K562 (cell line): ENCODE measurements around the gene VTA1. TPM values are rescaled to one million over a fixed set of nuclear protein-coding genes. Genes with fewer than 3 reads are reported as not detected.

Source experiments
- ATAC-seq: fragments of 200-7000 bp; cut with Tn5 transposase; 3 replicates; pipeline ENCODE4 v1.9.1; 2020; ENCODE audit warnings: moderate library complexity
- BruUV-seq: library from RNA; stranded (reverse); fragments of 400-500 nt; replicated peaks from 2 replicates; lab custom pipeline; 2021; lab: Mats Ljungman, UMichigan
- CTCF ChIA-PET: fragments of 300-600 bp; formaldehyde crosslinking; extraction: SDS; loops from one replicate; lab custom pipeline; 2021; ENCODE audit warnings: low intra/inter-chr PET ratio; lab: Yijun Ruan, JAX
- POLR2A ChIA-PET: fragments of 300-600, 350-650 bp; sonication (Branson Sonifier 250); formaldehyde crosslinking; extraction: SDS; loops from one replicate; lab custom pipeline; 2021; ENCODE audit warnings: antibody characterized with exemption, inconsistent platforms; lab: Yijun Ruan, JAX
- DNase-seq, 4 experiments: peaks; one replicate each; pipeline versions ENCODE4 v3.0.0 to v3.0.0-alpha.2; 2011 to 2018; ENCODE audit warnings: low spot score in 3 of 4, mixed read lengths in 3 of 4; ENCODE audit errors: extremely low read depth in 1 of 4
- FAIRE-seq: peaks from 2 replicates; lab custom pipeline; 2011; peaks lifted over from hg19 to GRCh38; lab: Jason Lieb, UNC
- H2AFZ ChIP-seq: 2 replicates; pipeline ENCODE4 v1.6.0; 2011; ENCODE audit warnings: low read depth, low read length, control low read depth, inconsistent platforms
- H3K27ac ChIP-seq: fragments of 200-600 bp; 3 replicates; pipeline ENCODE4 v1.8.0; 2011; ENCODE audit warnings: low read depth, mild to moderate bottlenecking, control low read depth, inconsistent platforms, low read length, moderate library complexity, mixed read lengths; ENCODE audit errors: extremely low read depth
- H3K27me3 ChIP-seq, 2 experiments: fragments of 300-600 bp in 1 of 2; 2 replicates in 1 of 2; 3 replicates in 1 of 2; pipeline versions ENCODE4 v1.6.0 to v1.8.0; 2011; ENCODE audit warnings: inconsistent platforms in 2 of 2, low read length in 2 of 2, mild to moderate bottlenecking in 1 of 2, mixed read lengths in 1 of 2, moderate library complexity in 1 of 2; ENCODE audit not compliant: control insufficient read depth in 2 of 2, insufficient read depth in 2 of 2
- H3K36me3 ChIP-seq: fragments of 300-600 bp; 3 replicates; pipeline ENCODE4 v1.8.0; 2011; ENCODE audit warnings: mild to moderate bottlenecking, low read length, inconsistent platforms; ENCODE audit not compliant: control insufficient read depth, insufficient read depth
- H3K4me1 ChIP-seq, 2 experiments: fragments of 200-600 bp in 1 of 2; replicated peaks in 1 of 2; 2 replicates in 1 of 2; 3 replicates in 1 of 2; pipeline versions ENCODE4 v1.5.1 to v1.8.0; 2011; ENCODE audit warnings: inconsistent platforms in 2 of 2, low read length in 2 of 2, mild to moderate bottlenecking in 1 of 2, mixed read lengths in 1 of 2, moderate library complexity in 1 of 2; ENCODE audit not compliant: control insufficient read depth in 2 of 2, insufficient read depth in 2 of 2
- H3K4me2 ChIP-seq: 2 replicates; pipeline ENCODE4 v1.6.1; 2011; ENCODE audit warnings: low read length, control low read depth, inconsistent platforms, mixed read lengths; ENCODE audit not compliant: insufficient read depth
- H3K4me3 ChIP-seq: fragments of 200-600 bp; sonication (generic), shearing (Covaris generic); 2 replicates; pipeline ENCODE4 v1.5.1; 2016; ENCODE audit warnings: control low read depth, inconsistent platforms
- H3K79me2 ChIP-seq: fragments of 200-600 bp; 3 replicates; pipeline ENCODE4 v1.8.0; 2011; ENCODE audit warnings: low read length, inconsistent platforms; ENCODE audit not compliant: control insufficient read depth, insufficient read depth
- H3K9ac ChIP-seq, 2 experiments: 2 replicates each; pipeline versions ENCODE4 v1.6.0 to v1.6.1; 2011; ENCODE audit warnings: low read depth in 2 of 2, low read length in 2 of 2, control low read depth in 1 of 2, inconsistent platforms in 1 of 2, mild to moderate bottlenecking in 1 of 2, mixed read lengths in 1 of 2; ENCODE audit not compliant: insufficient read depth in 1 of 2
- H3K9me1 ChIP-seq: one replicate; pipeline ENCODE4 v1.6.0; 2011; ENCODE audit warnings: inconsistent platforms, mild to moderate bottlenecking, low read length, moderate library complexity; ENCODE audit not compliant: control insufficient read depth, insufficient read depth
- H3K9me3 ChIP-seq: replicated peaks from 2 replicates; pipeline ENCODE4 v1.5.1; 2011; ENCODE audit warnings: low read depth, low read length, inconsistent platforms; ENCODE audit not compliant: control insufficient read depth, insufficient read depth
- H4K20me1 ChIP-seq: replicated peaks from 2 replicates; pipeline ENCODE4 v1.6.1; 2011; ENCODE audit warnings: low read length, inconsistent platforms, mixed read lengths; ENCODE audit not compliant: control insufficient read depth, insufficient read depth
- DNMT1 ChIP-seq: fragments of 450-650 bp; IDR thresholded peaks from 2 replicates; pipeline ENCODE4 v1.6.1; 2016; ENCODE audit warnings: antibody characterized with exemption, mild to moderate bottlenecking
- GABPB1 ChIP-seq: sonication (generic); formaldehyde crosslinking; IDR thresholded peaks from 2 replicates; pipeline ENCODE4 v1.8.0; 2022; ENCODE audit warnings: mild to moderate bottlenecking, missing genetic modification reagents
- HINFP ChIP-seq: fragments of 450-650 bp; conservative IDR thresholded peaks from 2 replicates; pipeline ENCODE4 v1.6.1; 2016; ENCODE audit warnings: missing genetic modification characterization, low read depth, mild to moderate bottlenecking, control low read depth, missing compliant biosample characterization
- PRPF4 ChIP-seq: fragments of 200-400 bp; formaldehyde crosslinking; IDR thresholded peaks from one replicate; pipeline ENCODE4 v1.6.1; 2017; ENCODE audit warnings: low read length, low read depth, mild to moderate bottlenecking; ENCODE audit not compliant: insufficient read depth, poor library complexity, severe bottlenecking
- RAD21 ChIP-seq, 2 experiments: fragments of 250-450 bp in 1 of 2; fragments of 450-650 bp in 1 of 2; sonication (Bioruptor Pico) in 1 of 2; formaldehyde crosslinking in 1 of 2; IDR thresholded peaks in 1 of 2; conservative IDR thresholded peaks in 1 of 2; 2 replicates each; pipeline versions ENCODE4 v1.4.0 to v1.8.0; 2020 to 2022; ENCODE audit warnings: mild to moderate bottlenecking in 2 of 2, moderate library complexity in 1 of 2
- WGBS: fragments of 100-300 bp; shearing (Covaris generic); methylation state at CpG from one replicate; pipeline ENCODE4 v1.1.6; 2016; ENCODE audit warnings: low coverage, mixed read lengths; ENCODE audit not compliant: insufficient coverage; ENCODE audit errors: missing lambda C conversion rate; 5-methylcytosine and 5-hydroxymethylcytosine counted together
- in situ Hi-C: fragments of 300-500 bp; cut with MboI; formaldehyde crosslinking; loops from 4 replicates; pipeline ENCODE4 v1.15.0; 2018; ENCODE audit warnings: inconsistent platforms, mixed read lengths
- intact Hi-C: fragments of 100-400 bp; cut with micrococcal nuclease; formaldehyde crosslinking; loops from 2 replicates; pipeline ENCODE4 v1.14.2; 2022
- polyA plus RNA-seq, 8 experiments: library from polyadenylated mRNA; depleted of rRNA in 4 of 8; stranded (reverse) in 5 of 8; unstranded in 3 of 8; fragments of >200 nt; fragmentation: Nextera tagmentation in 2 of 8; fragmentation: Illumina TruSeq in 1 of 8; extraction: Ambion mirVana in 2 of 8; extraction: Trizol in 1 of 8; gene quantifications; 2 replicates each; pipeline versions ENCODE4 v1.2.1 to v1.2.3, GENCODE V29; 2011 to 2014; ENCODE audit warnings: inconsistent platforms in 1 of 8, missing spikeins in 1 of 8
- total RNA-seq, 7 experiments: library from RNA; depleted of rRNA in 6 of 7; stranded (reverse); fragments of >200 nt in 6 of 7; fragmentation: Illumina TruSeq in 2 of 7; extraction: Trizol in 2 of 7; gene quantifications; 2 replicates each; pipeline versions ENCODE4 v1.2.1 to v1.2.3, GENCODE V29; 2011 to 2021; ENCODE audit warnings: low replicate concordance in 1 of 7
- TF ChIP-seq, protein P1 (sequence below), 3 experiments: IDR thresholded peaks in 2 of 3; conservative IDR thresholded peaks in 1 of 3; 2 replicates each; pipeline ENCODE4 v1.5.1; 2011 to 2012; ENCODE audit warnings: low read length in 3 of 3, mild to moderate bottlenecking in 3 of 3, control low read depth in 2 of 3, improper control_type of control experiment in 1 of 3, inconsistent platforms in 1 of 3, low read depth in 1 of 3, mixed read lengths in 1 of 3, moderate library complexity in 1 of 3; ENCODE audit not compliant: insufficient read depth in 2 of 3

VTA1 gene
- total and polyA plus RNA-seq, 9 of the 15 experiments (the other 6 are each of a cell fraction or from before 2014, with no cell fraction given) = 47.8 to 182 (median 84.6) TPM

GRCh38 chr6:142155091-142155490 lies 8.0 kb downstream of the VTA1 start:
- in situ Hi-C loops = no loop called here
- Histone ChIP-seq H3K4me1 (peaks cover 0 to 3% of the 10 kb centered on the region in 2 experiments; a peak in 1 of 5 replicates), H3K4me2 (no peak overlapping the region), H3K4me3 (no peak overlapping the region), H3K27me3 (no peaks in the 10 kb centered on the region), H3K36me3 (no peaks in the 10 kb centered on the region), H4K20me1 (no peaks in the 10 kb centered on the region; the same call in 1 of the 2 replicates), H2AFZ (no peak overlapping the region), H3K79me2 (peaks cover 85% of the 10 kb centered on the region), H3K9me3 (no peaks in the 10 kb centered on the region), H3K27ac (no peak overlapping the region), H3K9me1 (no peaks in the 10 kb centered on the region), H3K9ac (no peak overlapping the region)
- DNase-seq (no peak), FAIRE-seq (no peak), ATAC-seq (no peak)
- TF ChIP-seq PRPF4 (no peak), GABPB1 (no peak), DNMT1 (no peak)
- CTCF ChIA-PET = no interaction called here
- intact Hi-C loops = no loop called here
- no TSS peak for BruUV-seq
- POLR2A ChIA-PET = interaction anchor here (0.8 to 1.9 kb wide), 2 partner anchors 8 to 1352 kb away, joined by 4 to 8 read pairs; partner anchors contain the start of genes NMBR and VTA1
- WGBS = 78% methylated on average over 3 of the region's 3 CpGs

- DNase-seq = peak; percentile 21 to 35 (median 29)
- intact Hi-C loops (loop anchor here (1.0 kb wide), 2 partner anchors 51 to 232 kb away; no protein-coding TSS in a partner anchor), in situ Hi-C loops (no loop called here)
- no TSS peak for BruUV-seq
- no peaks in the 10 kb centered on the region for H3K9me3 ChIP-seq
- ATAC-seq = peak; percentile 87
- H2AFZ ChIP-seq = no peak overlapping the region
- H3K79me2 ChIP-seq = peaks cover 87% of the 10 kb centered on the region
- no peaks in the 10 kb centered on the region for H3K36me3 ChIP-seq
- H3K27ac ChIP-seq = no peak overlapping the region
- H3K4me3 ChIP-seq = no peak overlapping the region
- H4K20me1 ChIP-seq = no peaks in the 10 kb centered on the region; the same call in 1 of the 2 replicates
- H3K4me2 ChIP-seq = no peak overlapping the region
- ChIA-PET CTCF (no interaction called here), POLR2A (interaction anchor here (1.0 to 1.9 kb wide), 2 partner anchors 9 to 16 kb away, joined by 3 to 8 read pairs; partner anchors contain the start of genes NMBR and VTA1)
- H3K9me1 ChIP-seq = no peaks in the 10 kb centered on the region
- no peaks in the 10 kb centered on the region for H3K27me3 ChIP-seq
- no peak overlapping the region for H3K9ac ChIP-seq
- 36% methylated on average over 5 of the region's 5 CpGs for WGBS
- peak; percentile 26 for FAIRE-seq
- H3K4me1 ChIP-seq = peaks cover 0 to 3% of the 10 kb centered on the region in 2 experiments; a peak in 1 of 5 replicates
- TF ChIP-seq RAD21 (CRISPR knock-in tag; conservative IDR thresholded peaks at IDR 0.05 in 1 of 2, IDR thresholded peaks at IDR 0.05 in 1 of 2) (peak; percentile 31 to 43), HINFP (tag) (no peak)
- TF ChIP-seq, protein P1, sequence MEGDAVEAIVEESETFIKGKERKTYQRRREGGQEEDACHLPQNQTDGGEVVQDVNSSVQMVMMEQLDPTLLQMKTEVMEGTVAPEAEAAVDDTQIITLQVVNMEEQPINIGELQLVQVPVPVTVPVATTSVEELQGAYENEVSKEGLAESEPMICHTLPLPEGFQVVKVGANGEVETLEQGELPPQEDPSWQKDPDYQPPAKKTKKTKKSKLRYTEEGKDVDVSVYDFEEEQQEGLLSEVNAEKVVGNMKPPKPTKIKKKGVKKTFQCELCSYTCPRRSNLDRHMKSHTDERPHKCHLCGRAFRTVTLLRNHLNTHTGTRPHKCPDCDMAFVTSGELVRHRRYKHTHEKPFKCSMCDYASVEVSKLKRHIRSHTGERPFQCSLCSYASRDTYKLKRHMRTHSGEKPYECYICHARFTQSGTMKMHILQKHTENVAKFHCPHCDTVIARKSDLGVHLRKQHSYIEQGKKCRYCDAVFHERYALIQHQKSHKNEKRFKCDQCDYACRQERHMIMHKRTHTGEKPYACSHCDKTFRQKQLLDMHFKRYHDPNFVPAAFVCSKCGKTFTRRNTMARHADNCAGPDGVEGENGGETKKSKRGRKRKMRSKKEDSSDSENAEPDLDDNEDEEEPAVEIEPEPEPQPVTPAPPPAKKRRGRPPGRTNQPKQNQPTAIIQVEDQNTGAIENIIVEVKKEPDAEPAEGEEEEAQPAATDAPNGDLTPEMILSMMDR (IDR thresholded peaks at IDR 0.05 in 2 of 3, conservative IDR thresholded peaks at IDR 0.05 in 1 of 3; ENCODE audit: insufficient read depth in 2 of 3, low read depth in 1 of 3, low read length in 3 of 3) = peak in 1 of 3 experiments; percentile 63; a peak in 2 of 6 replicates
These were observed 9.1 kb downstream of the VTA1 start for GRCh38 chr6:142155895-142156757.
